Measurements from ENCODE around the gene C13orf46.
"Not testable (repeated sequence)": the region's sequence is repeated elsewhere in the genome, so short reads cannot be mapped to it uniquely, and the experiment has no call there.

C13orf46 gene

DNA sequence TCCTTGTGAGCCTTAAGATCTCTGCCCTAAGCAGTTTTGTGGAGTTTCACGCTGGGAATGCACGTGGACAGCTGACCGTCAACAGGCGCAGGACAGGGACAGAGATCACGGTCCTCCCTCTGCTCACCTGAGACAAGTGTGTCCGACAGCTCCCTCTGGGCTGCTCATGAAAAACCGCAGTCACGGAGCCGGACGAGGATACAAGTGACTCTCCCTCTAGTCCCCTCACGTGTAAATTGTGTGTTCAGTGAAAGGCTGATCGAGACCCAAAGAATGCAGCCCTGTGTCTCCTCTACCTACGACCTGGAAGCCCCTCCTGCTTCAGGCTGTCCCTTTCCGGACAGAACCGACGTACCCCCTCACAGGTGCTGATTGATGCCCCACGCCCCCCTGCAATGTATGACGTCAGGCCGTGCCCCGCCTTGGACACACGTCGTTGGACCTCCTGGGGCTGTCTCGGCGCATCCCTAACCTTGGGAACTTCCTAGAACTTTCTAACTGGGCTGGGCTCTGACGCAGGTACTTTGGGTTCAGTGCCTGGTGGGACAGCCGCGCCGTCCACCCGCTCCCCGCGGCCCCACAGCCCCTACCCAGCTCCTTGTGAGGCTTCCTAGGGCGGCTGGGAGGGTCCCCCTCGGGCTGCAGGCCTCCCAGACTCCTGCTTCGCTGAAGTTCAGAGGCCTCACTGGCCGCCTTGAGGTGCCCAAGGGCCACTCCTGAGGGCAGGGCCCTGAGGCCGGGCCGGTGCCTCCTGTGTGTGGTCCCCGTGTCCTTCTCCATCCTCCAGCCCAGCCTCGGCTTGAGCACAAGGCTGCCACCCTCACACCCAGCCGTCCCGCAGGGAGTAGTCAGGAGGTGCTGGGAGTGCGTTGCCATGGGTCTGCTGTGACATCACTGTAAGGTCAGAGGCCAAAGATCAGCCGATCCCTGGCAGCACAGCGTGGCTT is at the start of gene C13orf46:
Gene C13orf46, minus strand, starts transcription at position 859 of the 947 bp plus-strand sequence. Its CDS starts 79 bp downstream, at position 780.
- DNase-seq = no peak

DNA sequence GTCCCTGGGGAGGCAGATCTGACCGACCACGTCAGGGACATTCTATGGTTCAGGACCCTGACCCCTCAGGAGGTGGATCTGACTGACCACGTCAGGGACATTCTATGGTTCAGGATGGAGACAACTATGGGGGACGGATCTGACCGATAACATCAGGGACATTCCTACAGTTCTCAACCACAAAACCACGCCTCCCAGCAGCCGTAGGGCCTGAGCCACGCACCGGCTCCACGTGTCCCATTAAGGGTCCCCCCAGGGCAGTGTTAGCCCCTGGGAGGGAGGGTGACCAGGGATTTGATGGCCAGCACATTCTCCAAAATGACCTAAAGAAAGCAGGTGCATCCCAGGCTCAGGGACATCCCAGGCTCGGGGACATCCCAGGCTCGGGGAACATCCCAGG is 49.0 kb upstream of the C13orf46 start:
- DNase-seq = no peak

DNA sequence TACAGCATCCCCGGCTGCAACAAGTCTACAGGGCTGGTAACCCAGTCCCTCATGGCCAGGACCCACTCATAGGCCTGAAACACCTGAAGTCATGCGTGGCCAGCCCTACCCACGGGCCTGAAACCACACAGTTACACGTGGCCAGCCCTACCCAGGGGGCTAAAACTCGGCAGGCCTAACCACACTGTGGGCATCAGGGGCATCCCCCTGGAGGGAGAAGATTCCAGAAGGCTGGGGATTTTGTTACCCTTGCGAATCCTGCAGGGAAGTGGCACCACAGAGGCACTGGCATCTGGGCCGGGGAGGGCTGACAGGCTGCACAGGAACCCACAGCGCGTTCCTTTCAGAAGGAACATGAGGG is 48.4 kb upstream of the C13orf46 start:
- DNase-seq = no peak

DNA sequence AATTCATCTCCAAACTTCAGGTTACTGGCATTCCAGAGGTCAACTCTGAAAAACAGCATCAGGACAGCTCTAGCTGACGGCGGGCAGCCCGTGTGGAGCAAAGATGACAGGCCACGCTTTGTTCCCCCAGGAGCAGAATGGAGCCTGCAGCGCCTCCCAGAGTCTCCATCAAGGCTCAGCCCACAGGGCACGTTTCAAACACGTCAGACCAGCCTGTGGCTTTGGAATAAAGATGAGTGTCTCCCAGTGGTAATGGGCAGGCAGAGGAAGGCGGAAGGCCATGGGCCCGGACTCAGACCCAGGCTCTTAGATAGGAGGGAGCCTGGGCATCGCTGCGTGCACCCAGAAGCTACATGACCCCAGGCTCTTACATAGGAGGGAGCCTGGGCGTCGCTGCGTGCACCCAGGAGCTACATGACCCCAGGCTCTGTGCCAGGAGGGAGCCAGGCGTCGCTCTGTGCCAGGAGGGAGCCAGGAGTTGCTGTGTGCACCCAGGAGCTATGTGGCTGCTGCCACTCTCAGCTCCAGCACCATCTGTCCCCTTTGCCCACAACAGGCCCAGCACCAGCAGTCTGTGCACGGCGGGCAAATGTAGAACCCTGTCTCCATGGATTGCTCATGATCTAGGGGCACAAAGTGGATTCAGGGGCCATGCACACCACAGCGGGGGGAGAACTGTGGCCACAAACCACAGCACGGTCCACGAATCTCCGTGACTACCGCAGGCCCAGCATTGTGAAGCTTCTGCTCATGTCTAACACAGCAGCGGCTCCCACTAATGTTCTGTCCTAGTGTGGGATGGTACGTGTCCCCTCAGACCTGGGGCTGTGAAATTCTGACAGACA is 47.8 kb upstream of the C13orf46 start:
- DNase-seq = no peak

DNA sequence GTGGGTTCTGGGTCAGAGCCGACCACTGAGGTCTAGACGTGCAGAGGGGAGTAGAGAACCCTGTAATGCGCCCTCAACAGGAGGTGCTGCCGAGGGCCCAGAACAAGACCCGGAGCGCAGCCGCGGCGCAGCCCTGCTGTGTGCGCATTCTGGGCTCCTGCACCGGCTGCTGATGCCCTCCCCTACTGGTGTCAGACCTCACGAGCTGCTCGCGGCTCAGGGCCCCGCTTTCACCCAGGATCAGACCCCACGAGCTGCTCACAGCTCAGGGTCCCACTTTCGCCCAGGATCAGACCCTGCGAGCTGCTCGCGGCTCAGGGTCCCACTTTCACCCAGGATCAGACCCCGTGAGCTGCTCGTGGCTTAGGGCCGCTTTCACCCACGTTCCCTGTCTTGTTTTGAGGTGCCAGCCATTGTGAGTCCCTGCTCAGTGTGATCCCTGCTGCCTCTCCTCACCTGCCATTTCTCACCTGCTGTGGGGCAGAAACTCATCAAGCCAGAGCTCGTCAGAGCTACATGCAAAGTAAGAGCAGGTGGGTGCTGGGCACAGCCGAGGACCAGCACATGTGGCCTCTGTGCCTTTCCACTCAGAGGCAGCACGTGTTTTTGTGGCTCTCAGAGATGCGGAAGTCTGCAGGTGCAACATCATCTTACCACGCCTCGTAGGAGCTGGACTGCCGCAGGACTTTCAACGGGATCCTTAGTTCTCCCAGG is 47.0 kb upstream of the C13orf46 start:
- DNase-seq = no peak

DNA sequence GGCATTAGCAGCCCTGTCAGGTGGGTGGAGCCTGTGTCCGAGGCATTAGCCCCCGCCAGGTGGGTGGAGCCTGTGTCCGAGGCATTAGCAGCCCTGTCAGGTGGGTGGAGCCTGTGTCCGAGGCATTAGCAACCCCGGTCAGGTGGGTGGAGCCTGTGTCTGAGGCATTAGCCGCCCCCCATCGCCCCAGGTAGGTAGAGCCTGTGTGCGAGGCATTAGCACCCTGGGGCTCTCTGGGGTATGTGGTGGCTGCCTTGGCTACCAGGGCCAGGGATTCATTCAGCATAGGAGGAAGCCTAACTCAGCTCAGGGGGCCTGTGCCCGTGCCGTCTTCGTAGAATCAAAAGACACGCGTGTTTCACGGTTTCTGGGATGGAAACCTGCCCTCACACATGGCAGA is 46.3 kb upstream of the C13orf46 start:
- DNase-seq = not testable (repeated sequence)

DNA sequence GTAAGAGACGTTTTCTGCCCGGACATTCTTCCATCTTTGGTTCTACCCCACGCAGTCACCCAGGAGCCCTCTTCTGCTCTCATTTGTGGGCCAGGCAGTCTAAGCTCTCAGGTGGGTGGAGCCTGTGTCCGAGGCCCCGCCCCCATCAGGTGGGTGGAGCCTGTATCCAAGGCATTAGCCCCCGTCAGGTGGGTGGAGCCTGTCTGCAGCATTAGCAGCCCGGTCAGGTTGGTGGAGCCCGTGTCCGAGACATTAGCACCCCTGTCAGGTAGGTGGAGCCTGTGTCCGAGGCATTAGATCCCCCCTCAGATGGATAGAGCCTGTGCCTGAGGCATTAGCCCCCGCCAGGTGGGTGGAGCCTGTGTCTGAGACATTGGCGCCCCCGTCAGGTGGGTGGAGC is 45.5 kb upstream of the C13orf46 start:
- no peak for DNase-seq

DNA sequence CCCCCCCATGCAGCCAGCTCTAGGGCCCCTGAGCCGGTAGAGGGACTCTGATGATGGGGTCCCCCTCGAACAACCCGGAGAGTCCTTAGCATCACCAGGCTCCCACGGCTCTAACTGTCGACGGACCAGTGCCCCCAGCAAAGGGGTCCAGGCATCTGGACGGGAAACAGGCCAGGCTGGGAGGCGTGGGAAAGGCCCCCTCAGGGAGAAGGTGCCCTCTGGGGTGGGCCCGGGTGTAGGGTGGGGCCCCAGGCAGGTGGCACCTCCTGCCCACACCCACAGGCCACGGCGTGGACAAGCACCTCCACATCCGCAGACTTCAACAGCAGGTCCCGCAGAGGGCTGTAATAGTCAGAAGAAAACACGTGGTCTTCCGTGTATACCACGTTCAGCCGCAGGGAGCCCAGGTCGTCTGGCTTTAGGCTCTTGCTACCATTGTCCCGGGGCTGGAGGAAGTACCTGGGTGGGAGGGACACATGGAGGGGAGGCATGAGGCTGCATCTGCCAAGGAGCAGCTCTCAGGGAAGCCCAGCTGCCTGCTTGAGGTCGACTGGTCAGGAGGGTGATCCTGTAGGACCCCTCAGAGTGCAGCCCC is 44.7 kb upstream of the C13orf46 start:
- no peak for DNase-seq

DNA sequence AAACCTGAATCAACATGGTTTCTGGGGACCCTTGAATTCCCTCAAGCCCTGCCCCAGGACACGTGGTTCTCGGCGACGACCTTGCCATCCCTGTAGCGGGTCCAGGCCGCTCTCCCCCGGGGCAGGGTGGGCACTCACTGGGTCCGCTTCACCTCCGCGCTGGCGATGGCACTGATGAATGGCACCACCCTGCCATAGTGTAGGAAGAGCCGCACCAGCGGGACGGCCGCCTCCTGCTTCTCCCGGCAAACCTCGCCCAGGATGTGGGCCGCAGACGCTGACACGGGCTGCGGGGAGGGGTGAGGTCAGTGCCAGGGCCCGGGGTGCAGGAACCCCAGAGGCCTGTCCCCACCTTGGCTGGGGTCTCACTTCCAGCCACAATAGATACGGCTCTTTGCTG is 44.1 kb upstream of the C13orf46 start:
- no peak for DNase-seq

DNA sequence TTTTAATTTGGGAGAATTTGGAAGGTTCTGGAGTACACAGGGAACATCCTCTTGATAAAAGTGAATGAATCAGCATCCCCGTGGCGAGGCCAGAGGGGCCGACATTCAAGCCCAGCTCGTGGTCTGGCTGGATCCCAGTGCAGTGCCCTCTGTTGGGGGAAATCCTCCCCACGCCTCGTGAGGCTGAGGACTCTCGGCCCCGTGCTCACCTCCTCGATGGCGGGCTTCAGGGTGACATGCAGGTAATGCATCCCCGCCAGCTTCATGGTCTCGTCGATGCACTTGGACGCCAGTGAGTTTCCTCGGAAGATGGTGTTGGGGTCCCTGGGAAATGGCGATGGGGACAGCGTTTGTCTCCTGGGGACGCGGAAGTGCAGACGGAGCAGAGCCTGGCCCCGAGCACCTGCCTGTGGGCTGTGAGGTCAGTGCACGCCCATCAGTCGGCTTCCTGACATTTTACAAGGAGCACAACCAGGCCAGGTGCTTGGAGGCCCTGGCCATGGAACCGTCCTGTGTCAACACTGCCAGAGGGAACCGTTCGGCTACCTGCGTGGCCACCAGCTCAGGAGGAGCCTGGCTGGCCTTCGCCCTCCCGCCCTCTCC is 43.3 kb upstream of the C13orf46 start:
- DNase-seq = no peak

DNA sequence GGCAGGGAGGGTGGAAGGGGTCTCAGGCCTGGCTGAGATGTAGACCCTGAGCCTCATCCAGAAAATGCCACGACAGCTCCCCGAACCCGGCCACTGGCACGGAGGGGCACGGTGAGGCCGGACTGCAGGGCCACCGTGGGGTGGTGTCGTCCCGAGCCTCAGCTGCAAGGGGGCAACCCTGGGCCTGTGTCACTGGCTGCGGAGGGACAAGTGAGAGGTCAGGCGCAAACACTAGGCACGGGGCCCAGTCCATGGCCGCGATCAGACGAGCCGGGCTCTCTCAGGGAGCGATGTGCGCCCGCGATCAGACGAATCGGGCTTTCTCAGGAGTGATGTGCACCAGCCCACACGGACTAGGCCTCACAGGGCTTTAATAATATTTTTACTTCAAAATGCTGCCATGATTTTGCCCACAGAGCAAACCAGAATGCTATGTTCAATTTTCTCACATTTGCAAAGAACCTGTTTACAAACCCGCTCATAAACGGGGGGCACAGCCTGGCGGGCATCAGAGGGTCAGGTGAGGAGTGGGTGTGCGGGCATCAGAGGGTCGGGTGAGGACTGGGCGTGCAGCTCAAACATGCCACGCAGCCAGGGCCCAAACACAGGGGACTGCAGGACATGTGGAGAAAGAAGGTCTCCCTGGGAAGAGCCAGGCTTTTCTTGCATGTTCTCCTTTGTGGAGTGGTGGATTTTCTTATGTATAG is 42.6 kb upstream of the C13orf46 start:
- no peak for DNase-seq

DNA sequence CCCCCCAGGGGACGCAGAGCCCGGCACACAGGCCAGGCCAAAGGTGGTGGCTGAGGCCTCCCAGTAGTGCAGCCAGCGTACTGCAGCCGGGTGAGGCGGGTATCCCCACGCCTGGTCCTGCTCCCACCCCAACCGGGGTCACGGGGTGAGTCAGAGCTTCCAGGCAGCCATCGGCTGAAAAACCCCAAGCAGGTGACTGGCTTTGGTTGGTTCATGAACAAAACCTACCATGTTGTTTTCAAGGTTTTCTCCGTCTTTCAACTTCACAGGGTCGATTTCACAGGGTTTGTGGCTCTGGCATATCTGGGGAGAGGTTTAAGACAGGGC is 42.1 kb upstream of the C13orf46 start:
- DNase-seq = no peak

DNA sequence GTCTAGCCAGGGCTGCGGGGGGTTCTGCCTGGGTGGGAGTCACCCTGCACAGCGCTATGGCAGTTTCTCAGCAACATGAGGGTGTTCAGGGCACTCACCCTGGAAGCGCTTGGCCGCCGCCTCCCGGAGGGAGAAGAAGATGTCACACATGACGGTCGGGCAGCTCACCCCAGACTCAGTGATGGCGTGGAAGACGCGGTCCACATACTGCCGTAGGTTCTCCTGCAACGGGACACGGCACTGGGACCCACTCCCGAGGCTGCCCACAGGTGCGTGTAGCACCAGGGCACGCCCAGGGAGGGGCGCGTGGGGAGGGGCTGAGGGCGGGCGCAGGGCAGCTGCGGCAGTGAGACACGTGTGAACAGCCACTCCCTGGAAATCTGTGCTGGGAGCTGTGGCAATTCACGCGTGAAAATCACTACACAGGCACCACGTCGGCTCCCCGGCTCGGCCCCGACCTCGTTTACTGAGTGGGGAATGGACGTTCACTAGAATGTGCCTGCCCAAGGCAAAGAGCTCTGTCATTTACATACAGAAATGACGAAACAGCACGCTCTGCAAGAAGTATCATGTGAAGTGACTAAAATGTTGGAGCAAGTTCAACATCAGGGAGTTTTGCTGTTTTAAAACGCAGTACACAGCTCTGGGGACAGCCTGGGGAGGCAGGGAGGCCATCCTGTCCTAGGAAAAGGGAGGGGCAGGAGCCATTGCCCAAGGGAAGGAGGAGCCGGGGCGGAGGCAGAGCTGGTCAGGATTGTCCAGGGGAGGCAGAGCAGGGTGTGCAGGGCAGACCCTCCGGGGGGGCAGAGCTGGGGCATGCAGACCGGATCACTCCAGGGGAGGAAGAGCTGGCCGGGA is 41.5 kb upstream of the C13orf46 start:
- no peak for DNase-seq

DNA sequence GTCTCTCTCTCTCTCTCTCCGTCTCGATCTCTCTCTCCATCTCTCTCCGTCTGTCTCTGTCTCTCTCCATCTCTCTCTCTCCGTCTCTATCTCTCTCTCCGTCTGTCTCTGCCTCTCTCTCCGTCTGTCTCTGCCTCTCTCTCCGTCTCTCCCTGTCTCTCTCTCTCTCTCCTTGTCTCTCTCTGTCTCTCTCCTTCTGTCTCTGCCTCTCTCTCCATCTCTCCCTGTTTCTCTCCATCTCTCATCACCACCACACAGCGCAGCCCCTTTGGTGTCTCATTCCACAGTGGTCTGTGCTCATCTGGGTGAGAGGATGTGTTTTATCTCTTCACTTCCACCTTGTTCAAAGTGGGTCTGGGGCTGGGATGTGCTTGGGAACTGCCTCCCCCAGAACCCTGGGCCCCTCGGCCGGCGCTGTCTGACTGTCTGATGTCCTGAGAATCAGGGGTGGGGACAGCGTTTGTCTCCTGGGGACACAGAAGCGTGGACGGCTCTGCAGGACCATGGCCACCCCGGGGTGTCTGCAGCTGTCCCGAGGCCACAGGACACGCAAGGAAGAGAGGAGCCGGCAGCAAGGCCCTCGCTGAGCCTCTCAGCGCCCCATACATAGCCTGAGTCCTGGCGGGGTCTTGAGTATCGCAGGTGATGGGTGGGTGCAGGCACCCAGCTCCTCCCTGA is 40.2 kb upstream of the C13orf46 start:
- no peak for DNase-seq

DNA sequence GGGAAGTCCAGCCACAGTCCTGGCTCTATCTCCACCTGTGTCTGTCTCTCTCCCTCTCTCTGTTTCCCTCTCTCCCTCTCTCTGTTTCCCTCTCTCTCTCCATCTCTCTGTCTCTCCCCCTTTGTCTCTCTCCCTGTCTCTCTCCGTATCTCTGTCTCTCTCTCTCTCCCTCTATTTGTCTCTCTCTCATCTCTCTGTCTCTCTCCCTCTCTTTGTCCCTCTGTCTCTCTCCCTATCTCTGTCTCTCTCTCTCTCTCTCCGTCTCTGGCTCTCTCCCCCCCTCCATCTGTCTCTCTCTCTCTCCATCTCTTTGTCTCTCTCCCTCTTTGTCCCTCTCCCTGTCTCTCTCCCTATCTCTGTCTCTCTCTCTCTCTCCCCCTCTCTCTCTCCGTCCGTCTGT is 39.5 kb upstream of the C13orf46 start:
- no peak for DNase-seq

DNA sequence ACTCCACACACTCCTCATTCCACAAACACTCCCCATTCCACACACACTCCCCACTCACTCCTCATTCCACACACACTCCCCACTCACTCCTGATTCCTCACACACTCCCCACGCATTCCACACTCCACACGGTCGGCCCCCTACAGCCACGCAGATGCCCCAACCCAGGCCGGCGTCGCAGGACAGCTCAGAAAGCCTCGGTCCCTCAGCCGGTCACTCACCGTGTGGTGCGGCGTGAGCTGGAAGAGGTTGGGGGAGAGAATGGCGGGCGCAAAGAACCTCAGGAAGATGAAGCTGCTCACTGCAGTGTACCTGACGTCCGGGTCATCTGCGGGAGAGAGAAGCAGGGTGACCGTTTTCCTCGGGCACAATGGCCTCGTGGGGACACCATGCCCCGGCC is 39.0 kb upstream of the C13orf46 start:
- DNase-seq = no peak

DNA sequence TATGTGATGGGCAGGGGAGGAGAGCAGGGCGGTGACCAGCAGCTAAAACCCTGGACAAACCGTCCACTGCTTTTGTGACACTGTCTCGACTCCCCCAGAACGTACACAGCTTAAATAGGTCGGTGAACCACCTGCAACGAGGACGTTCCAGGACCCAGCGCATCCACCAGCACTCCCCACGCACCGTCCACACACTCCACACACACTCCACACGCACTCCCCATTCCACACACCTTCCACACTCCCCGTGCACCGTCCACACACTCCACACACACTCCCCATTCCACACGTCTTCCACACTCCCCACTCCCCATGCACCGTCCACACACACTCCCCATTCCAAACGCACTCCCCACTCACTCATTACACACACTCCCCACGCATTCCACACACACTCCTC is 38.3 kb upstream of the C13orf46 start:
- DNase-seq = no peak

DNA sequence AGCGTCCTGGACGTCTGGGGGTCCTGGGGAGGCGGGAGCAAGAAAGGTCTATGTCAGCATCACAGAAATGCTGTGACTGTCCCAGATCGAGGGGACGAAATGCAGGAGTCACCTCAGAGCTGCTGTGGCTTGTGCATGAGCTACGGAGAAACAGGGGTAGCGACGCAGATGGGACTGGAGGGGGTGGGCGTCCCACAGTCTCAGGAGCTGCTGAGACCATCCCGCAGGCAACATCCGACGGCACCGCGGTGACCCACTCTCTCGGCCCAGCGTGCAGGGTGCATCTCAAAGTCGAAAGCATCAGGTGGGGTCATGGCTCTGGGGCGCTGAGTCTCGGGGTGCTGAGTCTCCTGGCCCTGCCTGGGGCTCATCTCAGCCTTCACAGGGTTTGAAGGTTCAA is 37.4 kb upstream of the C13orf46 start:
- DNase-seq = no peak

DNA sequence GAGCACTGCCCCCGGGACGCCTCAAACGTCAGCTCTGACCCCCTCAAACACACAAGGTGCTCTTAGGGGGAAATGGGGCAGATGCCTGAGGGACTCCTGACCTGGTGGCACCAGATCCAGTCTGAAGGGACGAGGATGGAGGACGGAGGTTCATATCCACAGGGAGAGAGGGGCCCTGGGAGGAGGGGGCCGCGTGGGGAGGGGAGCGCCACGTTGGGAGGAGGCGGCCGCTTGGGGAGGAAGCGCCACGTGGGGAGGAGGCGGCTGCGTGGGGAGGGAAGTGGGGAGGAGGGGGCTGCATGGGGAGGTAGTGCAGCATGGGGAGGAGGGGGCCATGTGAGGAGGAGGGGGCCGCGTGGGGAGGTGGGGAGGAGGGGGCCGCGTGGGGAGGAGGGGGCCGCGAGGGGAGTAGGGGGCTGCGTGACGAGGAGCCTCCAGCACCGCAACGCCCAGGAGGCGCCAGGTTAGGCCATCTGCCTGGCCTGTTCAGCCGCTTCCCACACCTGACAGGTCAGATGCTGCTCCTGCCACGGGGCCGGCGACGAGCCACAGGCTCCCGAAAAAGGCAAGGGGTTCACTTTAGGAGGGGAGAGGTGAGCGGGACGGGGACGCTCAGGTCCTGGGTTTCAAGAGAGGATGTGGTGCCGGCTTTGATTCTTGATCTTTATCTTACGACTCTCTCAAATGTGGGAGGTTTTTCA is 36.7 kb upstream of the C13orf46 start:
- DNase-seq = no peak

Data from NCI-H1436 (cell line).